ENCODE data around the gene SERPINA12. TPM values are rescaled to one million over a fixed set of nuclear protein-coding genes. Genes with fewer than 3 reads are reported as not detected.

The SERPINA12 gene
- total and polyA plus RNA-seq, 2 donors (not counting 1 experiment from before 2014, with no cell fraction given): not detected

DNA sequence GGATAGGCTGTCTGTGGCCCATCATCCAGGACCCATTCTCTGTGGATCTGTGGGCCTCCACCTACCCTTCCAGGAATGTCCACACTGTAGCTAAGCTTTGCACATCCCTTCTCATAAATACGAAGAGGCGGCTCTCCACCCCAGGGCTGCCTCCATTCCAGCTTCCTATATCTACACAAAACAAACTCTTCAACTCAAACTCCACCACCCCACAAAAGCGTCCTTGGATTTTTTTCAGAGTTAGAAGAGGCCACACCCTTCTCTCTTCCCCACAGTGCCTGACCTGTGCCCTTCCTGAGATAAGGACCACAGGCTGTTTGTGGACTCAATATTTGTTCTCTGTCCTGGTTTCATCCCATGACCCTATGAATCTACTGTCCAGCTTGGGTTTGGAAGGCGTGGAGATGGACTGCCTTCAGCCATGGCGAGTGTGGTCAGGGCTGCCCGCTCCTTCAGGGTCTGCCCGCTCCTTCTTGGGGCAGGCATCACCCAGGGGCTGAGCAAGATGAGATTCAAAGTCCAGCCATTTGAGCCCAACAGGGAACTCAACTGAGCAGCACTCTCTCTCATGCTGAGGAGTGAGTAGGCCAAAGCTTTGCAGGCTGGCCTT is 13.0 kb upstream of the SERPINA12 start:
- H3K27me3 ChIP-seq (ENCODE audit: control insufficient read depth, insufficient read depth, low read length): no peaks in the 10 kb centered on the region
- DNase-seq (ENCODE audit: low read depth in 2 of 2): no peak
- no peak overlapping the region for H3K4me2 ChIP-seq (ENCODE audit: extremely low read depth, insufficient read depth, low read length)
- H4K20me1 ChIP-seq (ENCODE audit: control insufficient read depth, extremely low read depth, insufficient read depth, low read length): no peaks in the 10 kb centered on the region
- no peaks in the 10 kb centered on the region for H3K36me3 ChIP-seq (ENCODE audit: control insufficient read depth, insufficient read depth, low read length)
- no peaks in the 10 kb centered on the region for H3K9me3 ChIP-seq (ENCODE audit: control insufficient read depth, insufficient read depth, low read depth, low read length)
- no peaks in the 10 kb centered on the region for H3K79me2 ChIP-seq (ENCODE audit: control insufficient read depth, insufficient read depth, low read length)
- no peak overlapping the region for H3K27ac ChIP-seq (ENCODE audit: insufficient read depth, low read length)
- no peak overlapping the region for H2AFZ ChIP-seq (ENCODE audit: low read length)
- TF ChIP-seq, protein P1, sequence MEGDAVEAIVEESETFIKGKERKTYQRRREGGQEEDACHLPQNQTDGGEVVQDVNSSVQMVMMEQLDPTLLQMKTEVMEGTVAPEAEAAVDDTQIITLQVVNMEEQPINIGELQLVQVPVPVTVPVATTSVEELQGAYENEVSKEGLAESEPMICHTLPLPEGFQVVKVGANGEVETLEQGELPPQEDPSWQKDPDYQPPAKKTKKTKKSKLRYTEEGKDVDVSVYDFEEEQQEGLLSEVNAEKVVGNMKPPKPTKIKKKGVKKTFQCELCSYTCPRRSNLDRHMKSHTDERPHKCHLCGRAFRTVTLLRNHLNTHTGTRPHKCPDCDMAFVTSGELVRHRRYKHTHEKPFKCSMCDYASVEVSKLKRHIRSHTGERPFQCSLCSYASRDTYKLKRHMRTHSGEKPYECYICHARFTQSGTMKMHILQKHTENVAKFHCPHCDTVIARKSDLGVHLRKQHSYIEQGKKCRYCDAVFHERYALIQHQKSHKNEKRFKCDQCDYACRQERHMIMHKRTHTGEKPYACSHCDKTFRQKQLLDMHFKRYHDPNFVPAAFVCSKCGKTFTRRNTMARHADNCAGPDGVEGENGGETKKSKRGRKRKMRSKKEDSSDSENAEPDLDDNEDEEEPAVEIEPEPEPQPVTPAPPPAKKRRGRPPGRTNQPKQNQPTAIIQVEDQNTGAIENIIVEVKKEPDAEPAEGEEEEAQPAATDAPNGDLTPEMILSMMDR (conservative IDR thresholded peaks at IDR 0.05 in 1 of 2, IDR thresholded peaks at IDR 0.05 in 1 of 2; ENCODE audit: low read depth in 1 of 2, low read length in 2 of 2): no peak
- TF ChIP-seq EZH2 (IDR thresholded peaks at IDR 0.05; ENCODE audit: low read length, missing control alignments): no peak
- H3K4me3 ChIP-seq (replicated peaks in 1 of 4; ENCODE audit: control extremely low read depth in 1 of 4, insufficient read depth in 1 of 4, low read depth in 3 of 4, low read length in 4 of 4): no peak overlapping the region
- H3K9ac ChIP-seq (ENCODE audit: insufficient read depth, low read length): no peak overlapping the region
- H3K4me1 ChIP-seq (ENCODE audit: control insufficient read depth, extremely low read depth, insufficient read depth, low read length): no peaks in the 10 kb centered on the region

GRCh38 chr14:94521375-94522114 is 12.3 kb upstream of the SERPINA12 start:
- no peak overlapping the region for H3K27ac ChIP-seq (ENCODE audit: insufficient read depth, low read length)
- H3K79me2 ChIP-seq (ENCODE audit: control insufficient read depth, insufficient read depth, low read length): no peaks in the 10 kb centered on the region
- no peaks in the 10 kb centered on the region for H3K9me3 ChIP-seq (ENCODE audit: control insufficient read depth, insufficient read depth, low read depth, low read length)
- H3K4me2 ChIP-seq (ENCODE audit: extremely low read depth, insufficient read depth, low read length): no peak overlapping the region
- H2AFZ ChIP-seq (ENCODE audit: low read length): no peak overlapping the region
- no peak overlapping the region for H3K9ac ChIP-seq (ENCODE audit: insufficient read depth, low read length)
- no peaks in the 10 kb centered on the region for H3K27me3 ChIP-seq (ENCODE audit: control insufficient read depth, insufficient read depth, low read length)
- no peak for TF ChIP-seq EZH2 (IDR thresholded peaks at IDR 0.05; ENCODE audit: low read length, missing control alignments)
- TF ChIP-seq, protein P1 (conservative IDR thresholded peaks at IDR 0.05 in 1 of 2, IDR thresholded peaks at IDR 0.05 in 1 of 2; ENCODE audit: low read depth in 1 of 2, low read length in 2 of 2): no peak
- H3K4me3 ChIP-seq (replicated peaks in 1 of 4; ENCODE audit: control extremely low read depth in 1 of 4, insufficient read depth in 1 of 4, low read depth in 3 of 4, low read length in 4 of 4): no peak overlapping the region
- no peaks in the 10 kb centered on the region for H3K36me3 ChIP-seq (ENCODE audit: control insufficient read depth, insufficient read depth, low read length)
- H4K20me1 ChIP-seq (ENCODE audit: control insufficient read depth, extremely low read depth, insufficient read depth, low read length): no peaks in the 10 kb centered on the region
- DNase-seq (ENCODE audit: low read depth in 2 of 2): no peak
- no peaks in the 10 kb centered on the region for H3K4me1 ChIP-seq (ENCODE audit: control insufficient read depth, extremely low read depth, insufficient read depth, low read length)

GRCh38 chr14:94517641-94518257 is 8.5 kb upstream of the SERPINA12 start:
- TF ChIP-seq, protein P1 (conservative IDR thresholded peaks at IDR 0.05 in 1 of 2, IDR thresholded peaks at IDR 0.05 in 1 of 2; ENCODE audit: low read depth in 1 of 2, low read length in 2 of 2): no peak
- TF ChIP-seq EZH2 (IDR thresholded peaks at IDR 0.05; ENCODE audit: low read length, missing control alignments): no peak
- H3K4me1 ChIP-seq (ENCODE audit: control insufficient read depth, extremely low read depth, insufficient read depth, low read length): no peaks in the 10 kb centered on the region
- no peaks in the 10 kb centered on the region for H3K9me3 ChIP-seq (ENCODE audit: control insufficient read depth, insufficient read depth, low read depth, low read length)
- H3K4me2 ChIP-seq (ENCODE audit: extremely low read depth, insufficient read depth, low read length): no peak overlapping the region
- no peak overlapping the region for H3K9ac ChIP-seq (ENCODE audit: insufficient read depth, low read length)
- DNase-seq (ENCODE audit: low read depth in 2 of 2): no peak
- H3K79me2 ChIP-seq (ENCODE audit: control insufficient read depth, insufficient read depth, low read length): no peaks in the 10 kb centered on the region
- H3K36me3 ChIP-seq (ENCODE audit: control insufficient read depth, insufficient read depth, low read length): no peaks in the 10 kb centered on the region
- H2AFZ ChIP-seq (ENCODE audit: low read length): no peak overlapping the region
- no peaks in the 10 kb centered on the region for H4K20me1 ChIP-seq (ENCODE audit: control insufficient read depth, extremely low read depth, insufficient read depth, low read length)
- no peak overlapping the region for H3K27ac ChIP-seq (ENCODE audit: insufficient read depth, low read length)
- no peak overlapping the region for H3K4me3 ChIP-seq (replicated peaks in 1 of 4; ENCODE audit: control extremely low read depth in 1 of 4, insufficient read depth in 1 of 4, low read depth in 3 of 4, low read length in 4 of 4)
- H3K27me3 ChIP-seq (ENCODE audit: control insufficient read depth, insufficient read depth, low read length): no peaks in the 10 kb centered on the region
